NT2/D1 (cell line): ENCODE data around the gene AGRN.

ENCODE experiments used
- DNase-seq: peaks from one replicate; pipeline ENCODE4 v3.0.0-alpha.2; 2011; ENCODE audit warnings: low read depth, low spot score
- H3K27me3 ChIP-seq: 2 replicates; pipeline ENCODE4 v1.6.0; 2011; ENCODE audit warnings: mild to moderate bottlenecking; ENCODE audit not compliant: insufficient read length, insufficient read depth
- H3K36me3 ChIP-seq: 2 replicates; pipeline ENCODE4 v1.6.1; 2011; ENCODE audit warnings: mild to moderate bottlenecking, low read length, mixed read lengths; ENCODE audit not compliant: insufficient read depth, insufficient read length
- H3K4me1 ChIP-seq: 2 replicates; pipeline ENCODE4 v1.5.1; 2011; ENCODE audit not compliant: insufficient read depth, insufficient read length
- H3K4me3 ChIP-seq: 2 replicates; pipeline ENCODE4 v1.5.1; 2011; ENCODE audit warnings: low read depth; ENCODE audit not compliant: insufficient read length
- H3K9ac ChIP-seq: 2 replicates; pipeline ENCODE4 v1.6.0; 2011; ENCODE audit warnings: low read depth; ENCODE audit not compliant: insufficient read length
- H3K9me3 ChIP-seq: 2 replicates; pipeline ENCODE4 v1.5.1; 2011; ENCODE audit warnings: mild to moderate bottlenecking, low read length; ENCODE audit not compliant: insufficient read depth
- SUZ12 ChIP-seq: IDR thresholded peaks from 2 replicates; pipeline ENCODE4 v1.6.1; 2011; ENCODE audit not compliant: insufficient read length, insufficient read depth; ENCODE audit errors: extremely low read depth
- YY1 ChIP-seq: IDR thresholded peaks from 2 replicates; pipeline ENCODE4 v1.6.1; 2011; ENCODE audit not compliant: insufficient read length, insufficient read depth
- ZNF274 ChIP-seq: IDR thresholded peaks from 2 replicates; pipeline ENCODE4 v1.6.1; 2011; ENCODE audit warnings: mild to moderate bottlenecking, low read depth, low read length

Gene AGRN

DNA sequence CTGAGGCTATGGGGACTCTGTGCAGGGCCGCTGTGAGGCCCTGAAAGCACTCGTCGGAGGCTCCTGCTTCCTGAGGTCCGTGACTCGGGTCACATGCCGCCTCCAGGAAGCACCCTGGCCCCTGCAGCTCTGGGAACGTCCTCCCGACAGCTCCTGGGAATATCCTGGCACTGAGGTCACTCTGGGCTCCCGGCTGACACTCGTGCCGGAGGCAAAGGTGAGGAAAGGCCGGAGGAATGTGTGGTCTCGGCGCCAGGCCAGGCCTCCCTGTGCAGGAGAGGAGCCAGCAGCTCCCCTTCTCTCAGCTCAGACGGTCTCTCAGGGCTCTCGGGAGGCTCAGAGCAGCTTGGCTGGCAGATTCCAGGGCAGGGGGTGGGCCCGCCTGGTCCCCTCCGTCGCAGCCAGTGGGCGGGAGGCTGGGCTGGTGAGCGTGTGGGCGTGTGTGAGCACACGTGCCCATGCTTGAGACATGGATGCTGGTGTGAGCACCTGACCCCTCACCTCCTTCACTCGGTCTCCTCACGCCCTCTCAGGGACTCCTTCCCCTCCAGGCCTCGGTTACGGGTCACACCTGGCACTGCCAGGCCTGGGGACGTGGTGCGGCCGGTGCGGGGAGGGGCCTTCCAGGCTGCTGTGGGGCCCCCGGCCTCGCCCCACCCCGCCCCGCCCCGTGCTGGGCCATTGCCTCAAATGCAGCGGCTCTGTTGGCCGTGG is 59.6 kb downstream of the AGRN start:
- Histone ChIP-seq H3K9ac (peak overlapping the region; percentile 67), H3K9me3 (no peaks in the 10 kb centered on the region), H3K4me1 (peaks cover 3% of the 10 kb centered on the region), H3K36me3 (peaks cover 12% of the 10 kb centered on the region), H3K27me3 (peaks cover 26% of the 10 kb centered on the region), H3K4me3 (peak overlapping the region; percentile 32)
- TF ChIP-seq SUZ12: no peak
- peak; percentile 40 for DNase-seq

DNA sequence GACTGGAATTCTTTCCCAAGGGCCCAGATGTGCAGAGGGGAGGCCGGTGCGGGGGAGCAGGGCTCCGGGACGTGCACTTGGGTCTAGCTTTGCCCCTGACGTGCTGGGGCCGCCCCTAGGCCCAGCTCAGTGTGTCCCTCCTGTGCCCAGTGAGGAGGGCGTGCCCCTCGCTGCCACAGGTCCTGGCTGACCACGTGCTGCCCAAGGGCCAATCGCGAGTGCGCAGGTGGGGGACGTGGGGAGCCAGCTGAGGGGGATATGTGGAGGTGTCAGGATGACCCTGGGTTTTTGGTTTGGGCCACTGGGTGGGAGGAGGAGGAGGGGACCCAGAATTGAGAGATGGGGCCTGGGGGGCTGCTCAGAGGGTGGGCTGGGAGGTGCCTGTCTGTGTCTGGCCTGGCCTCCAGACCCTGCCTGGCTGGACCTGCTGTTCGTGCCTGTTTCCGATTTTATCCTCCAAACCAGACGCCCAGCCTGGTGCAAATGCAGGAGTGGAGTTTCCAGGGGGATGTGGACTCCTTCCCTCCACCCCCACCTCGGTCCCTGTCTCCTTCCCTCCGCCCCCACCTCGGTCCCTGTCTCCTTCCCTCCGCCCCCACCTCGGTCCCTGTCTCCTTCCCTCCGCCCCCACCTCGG is 60.3 kb downstream of the AGRN start:
- Histone ChIP-seq H3K27me3 (peaks cover 19% of the 10 kb centered on the region), H3K4me1 (peaks cover 2% of the 10 kb centered on the region), H3K9ac (peak overlapping the region; percentile 67), H3K36me3 (peaks cover 15% of the 10 kb centered on the region), H3K4me3 (peak overlapping the region; percentile 32), H3K9me3 (no peaks in the 10 kb centered on the region)
- no peak for TF ChIP-seq YY1
- no peak for TF ChIP-seq SUZ12
- peak; percentile 20 for DNase-seq

DNA sequence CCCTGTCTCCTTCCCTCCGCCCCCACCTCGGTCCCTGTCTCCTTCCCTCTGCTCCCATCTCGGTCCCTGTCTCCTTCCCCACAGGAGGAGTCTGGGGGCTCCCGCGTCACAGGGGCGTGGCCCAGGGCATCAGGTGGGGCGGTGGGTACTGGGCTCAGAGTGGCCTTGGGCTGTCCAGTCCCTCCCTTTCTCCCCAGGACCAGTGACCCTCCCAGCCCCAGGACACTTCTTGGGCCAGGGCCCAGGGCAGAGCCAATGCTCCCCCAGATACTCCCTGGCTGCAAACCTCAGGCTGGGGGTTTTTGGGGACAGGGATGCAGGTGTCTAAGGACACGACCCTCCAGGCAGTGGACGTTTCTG is 61.0 kb downstream of the AGRN start:
- TF ChIP-seq SUZ12 (no peak), ZNF274 (no peak), YY1 (no peak)
- DNase-seq: no peak
- Histone ChIP-seq H3K4me1 (peaks cover 2% of the 10 kb centered on the region), H3K9me3 (no peaks in the 10 kb centered on the region), H3K27me3 (peaks cover 13% of the 10 kb centered on the region), H3K36me3 (peaks cover 20% of the 10 kb centered on the region), H3K4me3 (no peak overlapping the region), H3K9ac (peak overlapping the region; percentile 42)

DNA sequence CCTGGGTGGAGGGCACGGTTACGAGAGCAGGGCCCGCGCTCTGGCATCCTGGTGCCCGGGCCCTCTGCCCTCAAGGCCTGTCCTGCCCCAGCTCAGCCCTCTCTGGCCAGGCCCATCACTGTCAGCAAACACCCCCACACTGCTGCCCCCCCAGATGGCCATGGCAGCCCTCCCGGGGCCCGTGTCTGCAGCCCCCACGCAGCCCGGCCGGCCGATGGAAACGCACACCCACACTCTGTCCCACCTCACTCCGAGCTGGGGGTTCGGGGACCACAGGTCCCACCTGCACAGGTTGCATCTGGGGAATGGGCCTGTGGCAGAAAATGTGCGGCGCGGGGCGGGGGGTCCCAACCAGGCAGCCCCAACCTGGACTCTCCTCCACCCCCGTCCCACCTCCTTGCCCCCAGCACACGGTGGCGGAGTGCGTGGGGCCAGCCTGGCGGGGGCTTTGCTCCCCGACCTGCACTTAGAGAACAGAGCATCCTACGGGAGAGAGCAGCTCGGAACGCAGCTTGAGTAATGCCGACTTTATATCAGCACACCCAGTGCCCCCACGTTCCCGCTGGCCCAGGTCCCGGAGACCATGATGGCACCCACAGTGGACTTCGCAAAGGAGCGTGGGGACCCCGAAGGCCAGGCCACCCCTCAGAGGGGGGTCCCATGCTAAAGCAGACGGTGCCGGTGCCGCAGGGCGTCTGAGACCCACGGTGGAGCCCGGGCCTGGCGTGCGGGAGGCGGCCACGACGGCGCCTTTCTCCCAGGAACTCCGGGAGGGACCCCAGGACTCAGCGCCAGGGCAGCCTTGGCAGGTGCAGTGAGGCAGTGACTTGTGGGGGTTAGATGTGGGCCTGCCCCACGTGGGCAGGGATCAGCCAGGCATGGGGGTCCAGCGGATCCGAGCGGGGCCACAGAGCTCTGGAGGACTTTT is 61.7 kb downstream of the AGRN start:
- Histone ChIP-seq H3K36me3 (peaks cover 21% of the 10 kb centered on the region), H3K9ac (peak overlapping the region; percentile 42), H3K4me3 (no peak overlapping the region), H3K9me3 (no peaks in the 10 kb centered on the region), H3K27me3 (peaks cover 8% of the 10 kb centered on the region), H3K4me1 (peaks cover 2% of the 10 kb centered on the region)
- no peak for DNase-seq
- TF ChIP-seq SUZ12 (no peak), YY1 (no peak)

DNA sequence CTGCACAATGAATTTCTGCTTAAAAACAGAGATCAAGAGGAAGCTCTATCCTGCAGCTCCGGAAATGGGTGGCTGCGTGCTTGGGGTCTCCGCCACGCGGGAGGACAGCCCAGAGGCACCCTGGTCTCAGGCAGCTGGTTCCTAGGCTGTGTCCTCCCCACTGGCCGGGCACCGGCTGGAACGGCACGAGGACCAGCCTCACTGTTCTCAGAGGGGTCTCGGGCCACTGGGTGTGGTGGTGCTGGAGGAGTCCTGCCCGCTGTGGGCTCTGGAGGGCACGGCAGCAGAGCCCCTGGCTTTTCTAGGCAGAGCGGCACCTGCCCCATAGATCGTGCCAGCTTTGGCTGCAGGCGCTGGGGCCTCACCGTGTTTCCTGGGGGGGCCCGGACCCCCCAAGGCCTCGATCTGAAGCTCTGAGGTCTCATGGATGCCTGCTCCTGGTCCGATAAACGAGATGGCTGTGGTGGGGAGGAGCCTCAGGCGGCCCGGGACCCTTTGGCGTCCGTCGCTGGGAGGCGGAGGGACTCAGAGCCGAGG is 62.4 kb downstream of the AGRN start:
- Histone ChIP-seq H3K9me3 (no peaks in the 10 kb centered on the region), H3K4me1 (peaks cover 2% of the 10 kb centered on the region), H3K27me3 (peaks cover 4% of the 10 kb centered on the region), H3K9ac (no peak overlapping the region), H3K4me3 (no peak overlapping the region), H3K36me3 (peaks cover 24% of the 10 kb centered on the region)
- no peak for DNase-seq
- no peak for TF ChIP-seq ZNF274
- TF ChIP-seq YY1: no peak
- TF ChIP-seq SUZ12: no peak

DNA sequence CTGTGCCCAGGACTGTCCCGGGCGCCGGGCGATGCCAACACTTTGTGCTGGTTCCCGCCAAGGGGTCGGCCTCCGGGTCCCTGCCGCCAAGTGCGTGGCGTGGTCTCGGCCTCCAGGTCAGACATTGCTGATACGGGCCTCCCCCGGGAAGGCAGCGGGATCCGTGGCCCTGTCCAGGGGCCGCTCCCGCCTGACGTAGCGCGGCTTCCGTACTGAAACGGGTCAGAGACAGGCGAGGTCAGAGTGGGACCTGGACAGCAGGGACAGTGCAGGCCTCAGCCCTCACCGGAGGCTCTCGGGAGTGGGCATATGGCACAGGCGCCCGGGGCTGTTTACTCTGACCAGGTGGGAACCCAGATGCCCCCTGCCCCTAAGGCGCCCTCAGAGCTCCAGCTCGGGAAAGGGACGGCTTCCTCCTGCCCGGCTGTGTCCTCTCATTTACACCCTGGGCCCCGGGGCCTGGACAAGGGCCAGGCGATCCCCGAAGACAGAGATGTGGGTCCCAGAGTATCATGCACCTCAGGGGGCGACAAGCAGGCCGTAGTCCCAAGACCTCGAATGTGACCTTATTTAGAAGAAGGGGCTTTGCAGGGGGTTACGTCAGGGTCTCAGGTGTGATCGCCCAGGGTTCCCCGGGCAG is 63.0 kb downstream of the AGRN start:
- no peak for DNase-seq
- Histone ChIP-seq H3K36me3 (peaks cover 27% of the 10 kb centered on the region), H3K9ac (no peak overlapping the region), H3K4me1 (peaks cover 2% of the 10 kb centered on the region), H3K4me3 (no peak overlapping the region), H3K27me3 (peaks cover 3% of the 10 kb centered on the region), H3K9me3 (no peaks in the 10 kb centered on the region)
- TF ChIP-seq YY1 (no peak), ZNF274 (no peak), SUZ12 (no peak)
